Upper lobe of left lung (tissue), 6 donors: ENCODE measurements around the gene HEATR5B. TPM values are rescaled to one million over a fixed set of nuclear protein-coding genes. Genes with fewer than 3 reads are reported as not detected.

Experiments
- ATAC-seq, 2 donors: fragments of 200-7000 bp; cut with Tn5 transposase; one replicate each; pipeline ENCODE4 v1.9.1; 2022; ENCODE audit warnings: mild to moderate bottlenecking in 2 of 2, moderate library complexity in 2 of 2; ENCODE audit not compliant: low FRiP score in 2 of 2
- DNase-seq, 2 donors: peaks; one replicate each; pipeline ENCODE4 v3.0.0-alpha.2; 2019 to 2020
- H3K27ac ChIP-seq, 4 donors: fragments of 200-600 bp; sonication (generic); one replicate each; pipeline ENCODE4 v1.5.1; 2016 to 2019
- H3K27me3 ChIP-seq, 4 donors: fragments of 200-600 bp; sonication (generic); one replicate each; pipeline ENCODE4 v1.5.1; 2017 to 2019
- H3K36me3 ChIP-seq, 4 donors: fragments of 200-600 bp; sonication (generic); one replicate each; pipeline ENCODE4 v1.5.1; 2016 to 2019
- H3K4me1 ChIP-seq, 4 donors: fragments of 200-600 bp; sonication (generic); one replicate each; pipeline ENCODE4 v1.5.1; 2018 to 2019
- H3K4me3 ChIP-seq, 4 donors: fragments of 200-600 bp; sonication (generic); one replicate each; pipeline ENCODE4 v1.5.1; 2017 to 2019; ENCODE audit warnings: mild to moderate bottlenecking in 2 of 4, moderate library complexity in 1 of 4
- H3K9me3 ChIP-seq, 4 donors: fragments of 200-600 bp; sonication (generic); one replicate each; pipeline ENCODE4 v1.5.1; 2018 to 2019
- EP300 ChIP-seq, 4 donors: sonication (generic); formaldehyde crosslinking; IDR thresholded peaks; one replicate each; pipeline ENCODE4 v1.5.1; 2017; ENCODE audit warnings: antibody characterized with exemption in 4 of 4, control low read depth in 2 of 4
- POLR2A ChIP-seq, 4 donors: fragments of 450-650 bp; IDR thresholded peaks; one replicate each; pipeline ENCODE4 v1.5.1; 2016 to 2017; ENCODE audit warnings: antibody characterized with exemption in 4 of 4, mild to moderate bottlenecking in 2 of 4
- POLR2AphosphoS5 ChIP-seq, 2 donors: sonication (generic); formaldehyde crosslinking; IDR thresholded peaks; one replicate each; pipeline ENCODE4 v1.5.1; 2017; ENCODE audit warnings: antibody characterized with exemption in 2 of 2
- WGBS, 2 donors: methylation state at CpG; one replicate each; pipeline ENCODE4 v1.1.5; 2017 to 2018; 5-methylcytosine and 5-hydroxymethylcytosine counted together
- total RNA-seq, 6 donors: library from RNA; depleted of rRNA in 4 of 6; stranded (reverse); fragments of >200 nt in 4 of 6; gene quantifications; one replicate each; pipeline versions ENCODE4 v1.1.0 to v1.2.1, GENCODE V29; 2016 to 2021
- TF ChIP-seq, protein P1 (sequence below), 6 experiments: fragments of 450-650 bp in 4 of 6; fragments of 200-600 bp in 2 of 6; sonication (generic) in 2 of 6; IDR thresholded peaks; one replicate each; pipeline ENCODE4 v1.5.1; 2016 to 2019; ENCODE audit warnings: antibody characterized with exemption in 6 of 6
- donor health status: DM: no; HTN: no; CAD: no; lungs with moderate emphysema.
- donor health status: DM: no; HTN: yes; CAD: no; lungs with severe emphysema.

HEATR5B gene
- total RNA-seq, 6 donors from 2014 or later, result 24.3 to 52.4 (median 33.8) TPM

DNA sequence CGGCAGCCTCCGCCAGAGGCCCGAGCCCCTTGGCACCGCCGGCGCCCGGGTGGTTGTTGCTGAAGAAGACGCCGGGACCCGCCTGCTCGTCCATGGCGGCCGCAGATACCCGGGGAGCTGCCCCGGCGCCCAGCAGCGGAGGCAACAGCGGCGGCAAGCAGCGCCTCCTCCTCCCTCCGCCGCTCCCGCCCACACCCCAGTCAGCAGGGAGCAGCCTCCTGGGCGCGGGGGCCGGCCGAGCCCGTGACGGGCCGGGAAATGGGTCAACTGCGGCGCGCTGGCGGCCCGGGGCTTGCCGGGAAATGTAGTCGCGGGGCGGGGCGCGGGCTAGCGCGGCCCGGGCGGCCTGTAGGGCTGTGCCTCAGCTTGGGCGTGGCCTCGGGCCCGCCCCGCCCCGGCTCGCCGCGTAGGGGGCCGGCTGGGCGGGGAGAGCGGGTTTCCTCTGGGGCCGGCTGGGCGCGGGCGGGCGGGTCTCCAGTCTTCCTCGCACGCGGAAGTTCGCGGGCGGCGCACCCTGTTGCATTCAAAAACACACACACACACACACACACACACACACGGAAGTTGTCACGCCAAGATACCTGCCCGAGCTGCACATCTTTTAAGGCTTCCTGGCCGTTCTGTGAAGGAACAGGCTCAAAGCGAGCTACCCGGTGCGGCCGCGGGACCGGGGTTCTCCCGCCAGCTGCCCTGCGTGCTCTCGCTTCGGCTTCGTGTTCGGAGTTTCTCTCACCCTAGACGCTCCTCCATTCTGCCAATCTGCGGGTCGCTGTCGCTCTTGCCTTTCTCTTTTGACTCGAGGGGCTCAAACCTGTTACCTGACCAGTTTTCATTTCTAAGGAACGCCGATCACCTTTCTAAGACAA, 117.6 kb downstream of the HEATR5B start, which contains the start of gene STRN:
Gene STRN, minus strand, starts transcription at position 167 of the 866 bp plus-strand sequence. Its CDS starts 73 bp downstream, at position 94.
- DNase-seq (peak; percentile 98 to 100), ATAC-seq (peak; percentile 99)
- 0 to 1% methylated on average over 19 to 40 of the region's 91 CpGs for WGBS, 2 donors
- peak within 1 kb of the TSS; percentile 79 to 100 (median 96) for H3K4me3 ChIP-seq
- H3K9me3 ChIP-seq, result no peaks in the 10 kb centered on the region
- TF ChIP-seq EP300 (IDR thresholded peaks at IDR 0.05) (no peak), POLR2A (IDR thresholded peaks at IDR 0.05) (peak in 3 of 4 donors; percentile 74 to 95 (median 94)), POLR2AphosphoS5 (IDR thresholded peaks at IDR 0.05) (peak; percentile 74 to 97)
- TF ChIP-seq, protein P1, sequence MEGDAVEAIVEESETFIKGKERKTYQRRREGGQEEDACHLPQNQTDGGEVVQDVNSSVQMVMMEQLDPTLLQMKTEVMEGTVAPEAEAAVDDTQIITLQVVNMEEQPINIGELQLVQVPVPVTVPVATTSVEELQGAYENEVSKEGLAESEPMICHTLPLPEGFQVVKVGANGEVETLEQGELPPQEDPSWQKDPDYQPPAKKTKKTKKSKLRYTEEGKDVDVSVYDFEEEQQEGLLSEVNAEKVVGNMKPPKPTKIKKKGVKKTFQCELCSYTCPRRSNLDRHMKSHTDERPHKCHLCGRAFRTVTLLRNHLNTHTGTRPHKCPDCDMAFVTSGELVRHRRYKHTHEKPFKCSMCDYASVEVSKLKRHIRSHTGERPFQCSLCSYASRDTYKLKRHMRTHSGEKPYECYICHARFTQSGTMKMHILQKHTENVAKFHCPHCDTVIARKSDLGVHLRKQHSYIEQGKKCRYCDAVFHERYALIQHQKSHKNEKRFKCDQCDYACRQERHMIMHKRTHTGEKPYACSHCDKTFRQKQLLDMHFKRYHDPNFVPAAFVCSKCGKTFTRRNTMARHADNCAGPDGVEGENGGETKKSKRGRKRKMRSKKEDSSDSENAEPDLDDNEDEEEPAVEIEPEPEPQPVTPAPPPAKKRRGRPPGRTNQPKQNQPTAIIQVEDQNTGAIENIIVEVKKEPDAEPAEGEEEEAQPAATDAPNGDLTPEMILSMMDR (IDR thresholded peaks at IDR 0.05), result peak in 2 of 6 experiments; percentile 9 to 21
- no peaks in the 10 kb centered on the region for H3K36me3 ChIP-seq
- H3K4me1 ChIP-seq, result peaks cover 23 to 37% (median 31%) of the 10 kb centered on the region in 4 donors
- no peaks in the 10 kb centered on the region for H3K27me3 ChIP-seq
- H3K27ac ChIP-seq, result peak within 1 kb of the TSS; percentile 84 to 98 (median 92)

DNA sequence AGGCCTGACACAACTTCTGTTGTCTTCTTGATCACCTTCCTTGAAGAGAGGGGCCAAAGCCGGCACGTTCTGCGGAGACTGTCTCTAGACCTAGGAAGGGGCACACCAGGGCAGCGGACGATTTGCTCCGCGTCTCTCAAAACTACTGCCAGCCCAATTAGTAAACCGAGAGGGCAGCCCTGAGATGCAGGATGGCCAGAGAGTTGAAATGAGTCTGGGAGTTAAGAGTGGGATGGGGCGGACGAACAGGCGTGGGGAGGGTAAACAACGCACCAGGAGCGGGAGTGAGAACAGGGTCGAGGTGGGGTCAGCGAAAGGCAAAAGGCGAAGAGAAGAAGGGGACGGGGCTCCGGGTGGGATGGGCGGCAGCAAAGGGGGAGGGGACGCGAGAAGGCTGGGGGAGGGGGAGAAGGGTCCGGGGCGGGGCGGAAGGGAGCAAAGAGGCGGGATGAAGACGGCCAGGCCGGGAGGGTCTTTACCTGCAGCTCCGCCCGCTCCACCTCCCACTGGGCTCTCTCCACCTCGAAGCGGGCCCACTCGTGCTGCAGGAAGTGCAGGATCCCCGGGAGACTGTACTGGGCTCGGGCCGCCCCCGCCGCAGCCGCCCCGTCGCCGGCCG, 118.3 kb downstream of the HEATR5B start:
- DNase-seq (peak in 1 of 2 donors; percentile 59), ATAC-seq (peak; percentile 41 to 49)
- peaks cover 23 to 37% (median 31%) of the 10 kb centered on the region in 4 donors for H3K4me1 ChIP-seq
- no peaks in the 10 kb centered on the region for H3K36me3 ChIP-seq
- TF ChIP-seq POLR2A (IDR thresholded peaks at IDR 0.05) (no peak), EP300 (IDR thresholded peaks at IDR 0.05) (no peak), POLR2AphosphoS5 (IDR thresholded peaks at IDR 0.05) (no peak)
- TF ChIP-seq, protein P1 (IDR thresholded peaks at IDR 0.05), result no peak
- peak overlapping the region; percentile 83 to 98 (median 92) for H3K27ac ChIP-seq
- no peaks in the 10 kb centered on the region for H3K9me3 ChIP-seq
- H3K4me3 ChIP-seq, result peak overlapping the region; percentile 79 to 100 (median 96)
- WGBS, 2 donors, result 0 to 1% methylated on average over 32 to 39 of the region's 42 CpGs
- no peaks in the 10 kb centered on the region for H3K27me3 ChIP-seq

DNA sequence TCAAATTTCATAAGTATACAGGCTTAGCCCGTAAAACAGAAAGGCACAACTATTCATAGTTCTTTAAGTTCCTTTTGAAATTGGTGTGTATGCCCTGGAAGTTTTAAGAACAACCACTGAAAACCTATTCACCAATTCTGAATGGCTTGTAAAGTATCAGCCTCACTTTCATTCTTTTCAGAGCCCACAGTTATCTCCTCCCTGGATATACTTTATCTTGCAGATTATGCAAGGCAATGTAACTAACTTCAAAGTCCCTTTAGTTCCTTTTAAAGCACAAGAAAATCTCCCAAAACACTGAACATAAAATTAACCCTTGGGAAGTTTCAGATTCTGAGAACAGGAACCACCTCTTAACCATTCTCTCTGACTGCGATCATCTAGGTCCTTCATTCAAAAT, 119.0 kb downstream of the HEATR5B start:
- peak overlapping the region; percentile 79 to 100 (median 96) for H3K4me3 ChIP-seq
- whole genome bisulfite sequencing, 2 donors, result 33 to 40% methylated on average over 2 of the region's 2 CpGs
- H3K4me1 ChIP-seq, result peaks cover 23 to 39% (median 31%) of the 10 kb centered on the region in 4 donors
- TF ChIP-seq EP300 (IDR thresholded peaks at IDR 0.05) (no peak), POLR2A (IDR thresholded peaks at IDR 0.05) (no peak), POLR2AphosphoS5 (IDR thresholded peaks at IDR 0.05) (no peak)
- TF ChIP-seq, protein P1 (IDR thresholded peaks at IDR 0.05), result no peak
- H3K27ac ChIP-seq, result peak overlapping the region in 2 of 4 donors; percentile 92 to 98
- H3K36me3 ChIP-seq, result no peaks in the 10 kb centered on the region
- DNase-seq (no peak), ATAC-seq (no peak)
- no peaks in the 10 kb centered on the region for H3K27me3 ChIP-seq
- H3K9me3 ChIP-seq, result no peaks in the 10 kb centered on the region

DNA sequence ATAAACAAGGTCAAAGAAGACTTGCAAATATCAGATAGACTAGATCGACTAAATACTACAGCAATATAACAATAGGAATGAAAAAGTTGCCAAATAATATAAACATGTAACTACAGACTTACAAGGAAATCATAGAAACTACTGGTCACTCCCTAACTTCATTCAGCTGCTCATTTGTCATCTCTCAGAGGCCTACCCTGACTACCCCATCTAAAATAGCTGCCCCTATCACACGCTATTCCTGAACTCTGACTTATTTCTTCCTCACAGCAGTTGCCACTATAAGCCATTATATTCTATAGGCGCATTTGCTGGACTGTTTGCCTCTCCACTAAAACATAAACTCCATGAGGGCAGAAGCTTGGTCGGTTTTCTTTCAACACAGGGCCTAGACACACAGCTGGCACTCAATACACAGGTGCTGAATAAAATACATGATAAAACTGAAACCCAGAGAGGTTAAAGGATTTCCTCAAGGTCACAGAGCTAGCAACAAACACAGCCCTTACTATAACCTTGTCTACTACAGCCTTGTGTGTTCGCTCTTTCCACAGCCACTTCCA, 119.6 kb downstream of the HEATR5B start:
- ATAC-seq (no peak), DNase-seq (no peak)

More for the DNA sequence above, 119.6 kb downstream of the HEATR5B start:
- 75 to 82% methylated on average over 5 of the region's 5 CpGs for whole genome bisulfite sequencing, 2 donors
- no peaks in the 10 kb centered on the region for H3K36me3 ChIP-seq
- peak overlapping the region in 1 of 4 donors; percentile 2 for H3K27ac ChIP-seq
- H3K4me3 ChIP-seq, result peak overlapping the region in 1 of 4 donors; percentile 92
- peaks cover 23 to 44% (median 33%) of the 10 kb centered on the region in 4 donors for H3K4me1 ChIP-seq
- no peak for TF ChIP-seq EP300 (IDR thresholded peaks at IDR 0.05)
- TF ChIP-seq POLR2A (IDR thresholded peaks at IDR 0.05), result no peak
- TF ChIP-seq, protein P1 (IDR thresholded peaks at IDR 0.05), result no peak
- no peak for TF ChIP-seq POLR2AphosphoS5 (IDR thresholded peaks at IDR 0.05)
- H3K27me3 ChIP-seq, result no peaks in the 10 kb centered on the region
- H3K9me3 ChIP-seq, result no peaks in the 10 kb centered on the region
